RPMI7951 (cell line): ENCODE results near the gene CDK15. TPM values are rescaled to one million over a fixed set of nuclear protein-coding genes. Genes with fewer than 3 reads are reported as not detected.
"Not testable (repeated sequence)": the region's sequence is repeated elsewhere in the genome, so short reads cannot be mapped to it uniquely, and the experiment has no call there.

Experiments used
- DNase-seq: peaks from one replicate; pipeline ENCODE4 v3.0.0-alpha.2; 2012; ENCODE audit warnings: low read depth
- total RNA-seq: library from RNA; depleted of rRNA; stranded (reverse); fragments of >200 nt; shearing (Covaris generic); gene quantifications from 2 replicates; pipeline ENCODE4 v1.2.3, GENCODE V29; 2014

CDK15 gene
- total RNA-seq, 1 experiment from 2014 or later = 67.0 TPM

GRCh38 chr2:201789395-201789794 lies 16.9 kb upstream of the CDK15 start:
- no peak for DNase-seq

GRCh38 chr2:201790291-201790690 lies 16.0 kb upstream of the CDK15 start:
- no peak for DNase-seq

GRCh38 chr2:201790989-201791388 lies 15.3 kb upstream of the CDK15 start:
- no peak for DNase-seq

DNA sequence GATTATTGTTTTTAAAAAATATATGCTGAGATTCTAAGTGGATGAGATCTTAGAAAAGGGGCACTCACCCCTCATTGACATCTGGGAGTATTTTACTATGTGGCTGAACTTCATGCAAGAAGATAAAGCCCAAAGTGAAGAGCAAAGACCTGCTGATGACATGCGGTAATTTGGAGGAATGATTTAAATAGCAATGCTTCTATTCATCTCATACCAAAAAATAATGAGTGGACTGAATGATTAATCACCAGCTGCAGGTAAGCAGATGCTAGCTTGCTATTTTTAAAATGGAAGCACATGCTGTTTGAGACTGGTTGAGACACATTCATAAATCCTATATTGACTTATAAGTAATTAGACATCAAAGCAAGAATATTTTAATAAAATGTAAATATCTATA lies 12.7 kb upstream of the CDK15 start:
- peak; percentile 29 for DNase-seq

GRCh38 chr2:201794294-201794693 lies 12.0 kb upstream of the CDK15 start:
- no peak for DNase-seq

DNA sequence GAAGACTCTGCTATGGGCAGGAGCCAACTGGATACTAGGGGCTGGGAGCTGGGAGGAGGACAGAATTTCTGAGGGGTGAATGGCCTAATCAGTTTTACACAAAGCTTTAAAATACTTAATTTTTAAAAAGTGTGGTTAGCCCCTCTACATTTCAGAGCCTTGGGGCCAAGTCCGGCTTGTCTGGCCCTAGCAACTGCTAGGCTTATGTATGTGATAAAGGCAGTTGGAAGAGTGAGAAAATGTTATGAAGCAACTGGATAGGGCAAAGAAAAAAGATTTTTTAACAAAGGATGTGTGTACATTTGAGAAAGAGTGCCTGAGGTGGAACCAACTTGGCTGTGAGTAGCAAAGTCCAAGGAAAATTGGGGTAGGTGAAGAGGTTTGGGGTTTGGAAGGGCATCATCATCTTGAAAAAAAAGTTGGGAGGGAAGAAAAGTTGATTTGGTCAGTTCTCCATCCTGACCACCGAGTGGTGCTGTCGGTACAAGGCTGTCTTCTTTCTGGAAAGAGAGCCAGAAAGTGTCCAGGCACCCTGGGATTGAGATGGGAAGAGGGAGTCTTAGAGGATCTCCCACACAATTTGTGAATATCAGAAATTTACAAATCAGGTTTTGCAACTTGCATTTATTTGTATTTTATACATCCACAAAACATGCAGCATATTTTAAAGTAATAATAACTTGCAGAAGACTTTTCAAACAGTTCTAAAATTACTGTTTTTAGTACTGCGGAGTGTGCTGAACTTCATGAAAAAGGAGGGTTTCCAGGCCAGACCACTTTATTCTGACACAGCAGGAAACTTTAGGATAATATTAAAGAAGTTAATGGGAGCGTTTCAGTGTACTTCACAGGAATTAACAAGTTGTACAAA lies 10.5 kb upstream of the CDK15 start:
- DNase-seq = peak; percentile 74

- no peak for DNase-seq
Measured at GRCh38 chr2:201796478-201796865, 9.9 kb upstream of the CDK15 start.

DNA sequence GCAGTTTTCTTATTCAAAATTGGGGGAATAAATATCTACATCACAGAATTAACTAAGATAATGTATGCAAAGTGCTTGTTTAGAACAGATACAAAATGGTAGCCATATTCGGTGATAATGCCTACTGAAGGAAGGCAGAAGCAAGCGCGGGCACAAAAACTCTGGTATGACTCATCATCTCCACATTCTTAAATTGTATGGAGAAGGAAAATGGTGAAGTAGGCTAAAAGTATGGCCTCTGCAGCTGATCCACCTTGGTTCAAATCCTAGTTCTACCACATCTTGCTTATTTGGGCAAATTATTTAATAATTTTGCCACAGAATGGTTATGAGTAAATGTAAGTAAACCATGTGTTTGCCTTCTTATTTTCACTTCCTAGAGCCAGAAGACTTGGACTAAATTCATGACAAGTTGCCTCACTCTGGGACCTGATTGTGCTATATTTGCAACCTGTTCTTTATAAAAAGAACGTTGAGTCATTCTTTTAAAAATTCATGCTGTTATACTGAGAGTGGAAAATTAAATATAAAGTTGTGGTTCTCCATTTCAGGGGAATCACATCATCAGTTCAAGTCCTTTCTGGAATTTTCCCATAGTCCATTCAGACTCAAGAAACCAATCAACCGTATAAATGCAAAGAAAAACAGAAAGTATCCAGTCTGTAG lies 9.0 kb upstream of the CDK15 start:
- DNase-seq = peak; percentile 75

DNA sequence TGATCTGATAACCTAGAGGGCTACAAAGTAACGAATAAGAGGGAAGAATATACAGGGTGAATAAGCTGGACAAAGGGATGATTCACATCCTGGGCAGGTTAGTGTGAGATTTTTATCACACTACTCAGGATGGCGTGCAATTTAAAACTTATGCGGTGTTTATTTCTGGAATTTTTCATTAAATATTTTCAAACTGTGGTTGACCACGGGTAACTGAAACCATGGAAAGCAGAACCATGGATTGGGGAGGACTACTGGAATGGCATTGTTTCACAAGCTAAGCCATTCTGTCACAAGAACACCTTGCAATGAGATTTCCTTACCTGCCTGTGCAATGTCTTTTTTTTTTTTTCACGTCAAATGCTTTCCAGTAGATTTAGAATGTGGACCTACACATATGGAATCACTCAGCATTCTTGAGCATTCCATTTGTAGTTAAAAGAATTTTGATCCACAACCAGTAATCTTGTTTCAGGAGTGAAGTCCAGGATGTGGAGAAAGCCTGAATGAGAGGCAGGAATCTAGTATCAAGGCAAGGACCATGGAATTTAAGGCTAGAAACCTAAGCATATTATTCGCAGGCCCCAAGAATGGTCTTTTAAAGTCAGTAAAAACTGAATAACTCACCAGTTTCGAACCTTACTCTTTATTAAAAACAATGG lies 8.0 kb upstream of the CDK15 start:
- DNase-seq = peak; percentile 96

- peak; percentile 62 for DNase-seq
Measured at GRCh38 chr2:201798914-201799285, 7.4 kb upstream of the CDK15 start.

GRCh38 chr2:201807452-201807999 lies 1.2 kb downstream of the CDK15 start:
- peak; percentile 84 for DNase-seq

GRCh38 chr2:201808027-201808426 lies 1.7 kb downstream of the CDK15 start:
- DNase-seq = no peak

DNA sequence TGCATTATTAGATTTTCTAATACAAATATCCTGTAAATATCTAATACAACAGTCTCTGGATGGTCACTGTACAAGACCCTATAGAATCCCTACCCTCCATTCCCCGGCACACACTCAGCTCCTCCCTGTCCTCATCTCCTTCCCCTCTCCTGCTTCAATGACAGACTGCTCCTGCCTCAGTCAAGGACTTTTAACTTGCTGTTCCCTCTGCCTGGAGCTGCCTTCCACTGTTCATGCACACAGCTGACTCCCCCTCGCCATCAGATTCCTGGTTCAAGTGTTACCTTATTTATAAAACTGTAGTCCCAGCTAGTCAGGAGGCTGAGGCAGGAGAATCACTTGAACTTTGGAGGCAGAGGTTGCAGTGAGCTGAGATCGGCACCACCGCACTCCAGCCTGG lies 3.3 kb downstream of the CDK15 start:
- no peak for DNase-seq

DNA sequence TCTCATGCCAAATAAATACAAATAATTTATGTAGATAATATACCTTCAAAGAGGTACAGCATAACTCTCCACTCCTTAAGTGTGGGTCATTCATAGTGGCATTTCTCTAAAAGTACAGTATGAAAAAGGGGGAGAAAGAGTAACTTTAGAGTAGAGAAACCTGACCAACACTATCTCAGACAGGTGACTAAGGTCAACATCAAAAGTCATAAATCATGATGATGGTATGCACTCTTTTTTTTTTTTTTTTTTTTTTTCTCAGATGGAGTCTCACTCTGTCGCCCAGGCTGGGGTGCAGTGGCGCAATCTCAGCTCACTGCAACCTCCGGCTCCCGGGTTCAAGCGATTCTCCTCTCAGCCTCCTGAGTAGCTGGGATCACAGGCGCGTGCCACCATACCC lies 4.3 kb downstream of the CDK15 start:
- not testable (repeated sequence) for DNase-seq

DNA sequence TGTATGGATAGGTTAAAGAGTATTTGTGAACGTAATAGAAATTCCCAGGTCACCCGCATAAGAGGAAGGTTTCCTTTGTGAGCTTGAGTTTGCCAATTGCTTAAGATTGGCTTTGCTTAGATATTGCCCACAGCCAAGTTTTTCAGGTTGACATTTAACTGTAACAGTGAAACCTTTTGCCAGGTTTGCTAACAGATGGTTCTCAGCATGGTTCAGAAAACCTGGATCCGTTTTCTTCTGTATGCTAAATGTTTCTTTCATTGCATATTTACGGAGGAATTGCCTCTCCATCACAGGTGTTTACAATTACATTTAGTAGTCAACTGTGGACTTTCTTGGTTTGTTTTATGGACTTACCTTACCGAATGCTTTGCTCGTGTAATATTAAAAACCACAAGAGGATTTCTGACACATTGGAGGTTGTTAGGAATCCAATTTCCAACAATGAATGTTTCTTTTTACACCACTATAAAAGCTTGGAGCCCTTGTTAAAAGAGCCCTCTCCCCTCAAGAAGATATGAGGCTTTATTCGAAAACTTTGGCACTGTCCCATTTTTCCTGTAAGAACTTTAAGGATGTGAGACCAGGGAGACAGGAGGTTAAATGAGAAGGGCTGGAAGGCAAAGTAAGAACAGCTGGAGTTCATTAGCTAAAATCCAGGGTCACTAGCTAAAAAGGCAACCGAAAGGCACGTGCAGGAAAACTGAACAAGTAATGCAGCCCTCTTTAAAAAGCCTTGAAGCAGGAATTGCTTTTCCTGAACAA lies 7.8 kb downstream of the CDK15 start:
- peak; percentile 84 for DNase-seq

GRCh38 chr2:201816657-201817575 lies 10.6 kb downstream of the CDK15 start:
- no peak for DNase-seq

DNA sequence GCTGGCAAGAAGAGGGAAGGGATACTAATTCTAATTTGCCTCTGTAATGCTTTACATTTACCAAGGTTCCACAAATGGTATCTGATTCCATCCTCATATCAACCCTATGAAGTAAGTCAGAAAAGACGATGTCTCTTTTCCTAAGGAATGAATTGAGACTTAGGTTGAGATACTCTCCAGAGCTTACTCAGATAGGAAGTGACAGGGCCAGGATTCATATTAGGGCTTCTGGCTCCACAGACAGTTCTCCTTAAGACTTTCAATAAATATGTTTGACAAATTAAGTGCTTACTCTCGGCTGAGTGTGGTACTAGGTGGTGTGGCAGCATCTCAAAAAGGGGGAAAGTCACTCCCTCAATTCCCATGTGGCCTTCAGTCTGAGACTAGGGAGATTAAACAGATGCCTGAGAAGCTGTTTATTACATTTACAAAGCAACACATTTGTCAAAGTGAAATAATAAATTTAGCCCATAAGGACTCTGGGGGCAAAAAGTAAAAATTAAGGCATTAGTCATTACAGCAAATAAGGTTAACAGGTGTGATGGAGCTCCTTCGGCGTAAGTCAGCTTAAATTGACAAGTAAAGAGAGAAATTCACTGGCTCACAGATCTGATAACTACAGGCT lies 14.2 kb downstream of the CDK15 start:
- no peak for DNase-seq

DNA sequence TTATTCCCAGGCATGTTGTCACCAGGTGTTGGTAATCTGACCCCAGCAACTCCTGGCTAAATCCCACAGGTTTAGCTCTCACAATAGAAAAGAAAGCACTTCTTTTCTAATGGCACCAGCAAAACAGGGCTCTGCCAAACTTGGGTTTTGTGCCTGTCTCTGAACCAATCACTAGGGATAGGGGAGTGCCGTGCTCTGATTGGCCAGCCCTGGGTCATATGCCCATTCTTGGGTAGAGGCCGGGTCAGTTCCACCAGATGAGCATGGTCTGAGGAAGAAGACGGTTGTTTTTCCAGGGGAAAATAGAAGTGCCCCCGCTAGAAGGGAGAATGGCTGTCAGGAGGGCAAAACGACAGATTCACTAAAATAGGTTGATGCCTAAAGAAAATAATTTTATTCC lies 14.7 kb downstream of the CDK15 start:
- DNase-seq = no peak

DNA sequence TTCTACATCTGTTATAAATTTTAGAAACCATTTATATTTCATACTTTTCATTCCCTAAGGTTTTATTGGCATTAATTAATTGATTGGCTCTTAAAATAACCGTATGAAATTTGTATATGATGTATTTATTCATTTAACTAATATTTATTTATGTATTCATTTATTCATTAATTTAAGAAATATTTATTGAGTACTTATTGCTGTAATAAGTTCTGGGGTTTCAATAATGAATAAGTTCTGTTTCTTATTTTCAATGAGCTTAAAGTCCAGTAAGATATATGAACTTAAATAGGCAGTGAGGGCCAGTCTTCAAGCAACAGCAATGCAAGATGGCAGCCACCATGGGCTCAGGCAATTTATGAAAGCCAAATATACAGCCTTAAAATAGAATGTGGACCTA lies 17.9 kb downstream of the CDK15 start:
- DNase-seq = no peak

GRCh38 chr2:201827621-201828020 lies 21.3 kb downstream of the CDK15 start:
- DNase-seq = peak; percentile 52
